HG03571 (cell line): ENCODE results near the gene PSORS1C2.

Experiments
- ATAC-seq: cut with Tn5 transposase; IDR thresholded peaks from one replicate; pipeline ENCODE4 v1.9.1; 2021; ENCODE audit not compliant: unreplicated experiment

PSORS1C2 gene

DNA sequence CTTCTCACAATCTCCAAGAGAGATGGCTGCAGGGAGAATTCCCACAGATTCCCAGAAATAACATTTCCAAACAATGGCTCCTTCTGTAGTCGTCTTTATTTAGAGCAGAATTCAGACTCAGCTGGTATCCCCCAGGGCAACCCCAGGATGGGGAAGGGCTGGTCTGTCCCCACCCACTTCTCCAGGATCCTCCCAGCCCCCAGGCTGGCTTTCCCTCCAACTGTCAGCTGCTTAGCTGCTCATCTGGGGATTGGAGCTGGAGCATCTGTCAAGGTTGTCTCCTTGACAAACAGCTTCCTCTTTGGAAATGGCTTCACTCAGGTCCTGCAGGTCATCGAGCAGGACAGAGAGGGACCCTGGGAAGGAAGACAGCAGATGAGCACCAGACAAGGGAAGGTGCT is 3.5 kb upstream of the PSORS1C2 start:
- no peak for ATAC-seq

DNA sequence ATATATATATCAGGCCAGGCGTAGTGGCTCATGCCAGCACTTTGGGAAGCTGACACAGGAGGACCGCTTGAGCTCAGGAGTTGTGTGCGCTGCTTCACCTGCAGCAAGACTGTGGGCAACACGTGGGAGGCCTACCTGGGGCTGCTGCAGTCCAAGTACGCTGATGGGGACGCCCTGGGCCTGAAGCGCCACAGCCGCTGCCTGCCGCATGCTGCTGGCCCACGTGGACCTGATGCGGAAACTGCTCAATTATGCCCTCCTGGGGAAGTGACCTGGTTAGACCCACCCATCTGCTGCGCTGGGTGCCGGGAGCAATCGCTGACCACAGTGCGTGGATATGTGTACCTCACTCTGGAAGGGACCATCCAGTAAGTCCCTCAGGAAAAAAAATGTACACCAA is 1.8 kb upstream of the PSORS1C2 start:
- no peak for ATAC-seq

DNA sequence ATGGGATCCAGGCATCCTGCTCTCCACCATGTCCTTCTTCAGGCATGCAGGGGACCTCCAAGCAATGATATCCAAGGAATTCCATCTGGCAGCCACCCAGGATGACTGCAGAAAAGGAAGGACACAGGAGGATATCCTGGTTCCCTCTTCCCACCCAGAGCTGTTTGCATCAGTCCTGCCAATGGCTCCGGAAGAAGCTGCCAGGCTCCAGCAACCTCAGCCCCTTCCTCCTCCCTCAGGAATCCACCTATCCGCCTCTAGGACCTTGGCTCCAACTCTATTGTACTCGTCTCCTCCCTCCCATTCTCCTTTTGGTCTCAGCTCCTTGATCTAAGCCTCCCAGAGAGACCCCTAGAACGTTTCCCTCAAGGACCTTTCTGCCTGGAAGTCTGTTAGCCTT is 733 bp upstream of the PSORS1C2 start:
- ATAC-seq = no peak

DNA sequence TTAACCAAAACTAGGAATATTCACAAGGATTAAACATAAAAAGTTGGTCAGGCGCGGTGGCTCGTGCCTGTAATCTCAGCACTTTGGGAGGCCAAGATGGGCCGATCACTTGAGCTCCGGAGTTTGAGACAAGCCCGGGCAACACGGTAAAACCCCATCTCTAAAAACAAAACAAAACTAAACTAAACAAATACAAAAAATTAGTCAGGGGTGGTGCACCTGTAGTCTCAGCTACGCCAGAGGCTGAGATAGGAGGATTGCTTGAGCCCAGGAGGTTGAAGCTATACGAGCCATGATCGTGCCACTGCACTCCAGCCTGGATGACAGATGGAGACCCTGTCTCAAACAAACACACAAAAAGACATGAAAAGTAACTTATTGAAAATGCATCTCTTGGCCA is 3.2 kb downstream of the PSORS1C2 start:
- ATAC-seq = no peak

GRCh38 chr6:31132806-31133205 is 6.1 kb downstream of the PSORS1C2 start:
- ATAC-seq = no peak

GRCh38 chr6:31131595-31131994 is 7.3 kb downstream of the PSORS1C2 start:
- ATAC-seq = no peak

DNA sequence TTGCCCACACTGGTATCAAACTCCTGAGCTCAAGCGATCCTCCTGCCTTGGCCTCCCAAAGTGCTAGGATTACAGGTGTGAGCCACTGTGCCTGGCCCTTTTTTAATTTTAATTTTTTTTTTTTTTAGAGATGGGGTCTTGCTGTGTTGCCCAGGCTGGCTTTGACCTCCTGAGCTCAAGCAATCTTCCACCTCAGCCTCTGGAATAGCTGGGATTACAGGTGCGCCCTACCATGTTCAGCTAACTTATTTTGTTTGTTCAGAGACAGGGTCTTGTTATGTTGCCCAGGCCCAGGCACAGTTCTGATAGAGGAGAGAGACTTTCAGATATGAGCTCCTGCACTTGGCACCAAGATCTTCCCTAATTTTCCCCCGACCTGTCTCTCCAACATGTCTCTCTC is 8.1 kb downstream of the PSORS1C2 start:
- no peak for ATAC-seq

GRCh38 chr6:31129130-31129529 is 9.7 kb downstream of the PSORS1C2 start:
- no peak for ATAC-seq

DNA sequence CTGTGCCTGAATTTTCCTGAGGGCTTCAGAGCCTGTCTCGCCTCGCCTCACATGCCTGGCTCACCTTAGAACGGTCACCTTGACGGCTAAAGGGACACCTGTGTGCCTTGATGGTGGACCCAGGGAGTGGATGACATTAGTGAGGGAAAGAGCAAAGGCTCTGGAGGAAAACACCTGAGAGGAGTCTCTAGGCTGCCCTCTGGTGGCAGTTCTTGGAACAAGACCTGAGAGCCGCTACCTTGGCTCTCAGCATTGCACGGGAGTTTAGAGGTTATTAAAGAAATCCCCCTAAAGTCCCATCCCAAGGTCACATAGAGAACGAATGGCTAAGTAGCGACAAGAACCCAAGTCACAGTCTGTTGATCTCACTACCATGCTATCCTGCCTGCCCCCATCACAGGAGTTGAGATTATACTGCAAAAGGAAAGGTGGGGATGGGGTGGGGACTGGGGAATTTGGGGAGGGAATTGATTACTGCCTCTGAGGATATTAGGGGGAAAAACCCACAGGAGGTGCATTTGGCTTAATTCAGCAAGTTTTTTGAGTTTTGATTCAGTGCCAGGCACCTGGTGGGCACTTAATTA is 10.7 kb downstream of the PSORS1C2 start:
- no peak for ATAC-seq

DNA sequence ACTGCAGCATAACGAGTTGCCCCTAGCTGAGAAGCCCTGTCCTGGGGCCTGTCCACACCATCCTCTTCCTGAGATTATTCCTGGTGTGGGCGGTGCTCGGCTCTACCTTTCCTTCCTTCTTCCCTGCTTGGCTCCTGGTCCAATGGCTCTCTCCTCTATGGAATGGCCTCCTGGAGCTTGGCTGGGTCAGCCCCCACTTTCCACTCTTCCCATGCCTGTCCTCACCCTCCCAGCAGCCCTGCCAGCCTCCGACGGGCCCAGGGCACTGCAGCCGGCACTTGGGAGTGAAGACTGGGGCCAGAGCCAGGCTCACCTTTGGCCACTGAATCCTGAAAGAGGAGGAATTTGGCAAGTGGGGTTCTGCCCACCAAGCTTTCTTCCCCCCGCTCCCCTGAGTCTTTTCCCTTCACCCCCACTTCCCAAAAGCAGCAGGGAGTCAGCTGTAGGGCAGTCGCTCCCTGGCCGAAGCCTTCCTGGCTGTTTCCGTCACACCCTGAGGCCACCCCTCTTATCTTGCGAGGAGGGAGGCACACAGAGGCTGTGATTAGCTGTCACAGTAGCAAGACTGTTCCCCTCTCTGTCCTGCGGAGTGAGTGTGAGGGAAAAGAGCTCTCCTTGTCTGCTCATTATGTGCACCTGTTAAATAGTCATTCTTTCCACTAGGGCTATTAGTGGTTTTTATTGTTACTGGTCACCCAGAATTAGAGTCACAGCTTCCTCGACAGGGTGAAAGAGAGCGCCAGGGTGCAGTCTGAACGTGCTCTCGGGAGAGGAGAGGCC is 12.3 kb downstream of the PSORS1C2 start:
- no peak for ATAC-seq

- ATAC-seq = no peak
Observed at GRCh38 chr6:31125586-31126363, 13.1 kb downstream of the PSORS1C2 start.

GRCh38 chr6:31125162-31125561 is 13.7 kb downstream of the PSORS1C2 start:
- no peak for ATAC-seq

DNA sequence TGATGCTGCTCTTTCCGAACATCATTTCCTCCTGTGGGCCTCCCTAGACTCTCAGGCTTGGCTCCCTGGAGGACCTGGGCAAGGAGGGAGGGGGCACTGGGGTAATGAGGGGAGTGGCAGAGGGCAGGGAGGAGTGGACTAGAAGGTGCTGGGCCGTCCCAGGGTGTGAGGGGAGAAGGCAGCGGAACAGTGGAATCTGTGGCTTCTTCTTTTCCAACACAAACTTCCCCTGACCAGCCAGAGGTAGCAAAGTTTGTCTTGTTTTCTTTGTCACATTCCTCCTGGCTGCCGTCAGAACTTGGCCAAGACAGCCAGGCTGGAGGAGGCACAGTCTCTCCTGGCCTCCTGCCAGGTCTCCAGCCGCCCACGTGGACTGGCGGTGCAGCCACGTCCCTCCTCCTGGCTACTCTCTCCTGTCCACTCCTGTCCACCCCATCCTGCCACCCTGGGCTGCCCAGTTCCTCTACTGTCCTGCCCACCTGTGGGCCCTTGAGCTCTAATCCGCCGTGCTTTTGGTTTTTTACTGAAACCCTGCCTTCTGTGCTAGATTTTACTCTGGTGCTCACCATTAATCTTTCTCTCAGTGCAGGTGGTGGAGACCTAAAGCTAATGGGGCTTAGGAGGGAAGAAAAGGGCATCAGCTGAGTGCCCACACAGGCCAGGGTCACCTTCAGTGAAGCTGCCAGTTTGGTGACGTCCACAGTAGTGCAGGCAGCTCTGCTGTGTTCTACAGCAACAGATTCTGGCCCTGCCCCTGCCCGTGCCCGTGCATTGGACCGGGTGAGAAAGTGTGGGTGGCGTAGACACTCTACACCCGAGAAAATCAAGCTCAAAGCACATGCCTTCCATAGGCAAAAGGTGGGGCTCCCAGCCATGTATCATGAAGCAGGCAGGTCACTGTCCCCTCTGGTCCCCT is 15.8 kb downstream of the PSORS1C2 start:
- ATAC-seq = no peak

- no peak for ATAC-seq
Observed at GRCh38 chr6:31121131-31121790, 17.6 kb downstream of the PSORS1C2 start.

GRCh38 chr6:31120151-31120915 is 18.5 kb downstream of the PSORS1C2 start, which contains the start of gene CDSN:
TSS of gene CDSN (minus strand) at chr6:31120446. CDS start at chr6:31120419, 27 bp downstream.
- ATAC-seq = no peak

- ATAC-seq = no peak
Observed at GRCh38 chr6:31118178-31118577, 20.7 kb downstream of the PSORS1C2 start.

- ATAC-seq = no peak
Observed at GRCh38 chr6:31116661-31117385, 22.0 kb downstream of the PSORS1C2 start.

- no peak for ATAC-seq
Observed at GRCh38 chr6:31115941-31116560, 22.8 kb downstream of the PSORS1C2 start.
